NT2/D1 (cell line): Measurements from ENCODE around the gene LMAN2.

Experiments
- SUZ12 ChIP-seq: IDR thresholded peaks from 2 replicates; pipeline ENCODE4 v1.6.1; 2011; ENCODE audit not compliant: insufficient read length, insufficient read depth; ENCODE audit errors: extremely low read depth
- YY1 ChIP-seq: IDR thresholded peaks from 2 replicates; pipeline ENCODE4 v1.6.1; 2011; ENCODE audit not compliant: insufficient read length, insufficient read depth
- ZNF274 ChIP-seq: IDR thresholded peaks from 2 replicates; pipeline ENCODE4 v1.6.1; 2011; ENCODE audit warnings: mild to moderate bottlenecking, low read depth, low read length

GRCh38 chr5:177351392-177352329, at the start of gene LMAN2:
- TF ChIP-seq YY1 (peak; percentile 52), ZNF274 (no peak), SUZ12 (no peak)
